Stimulated activated CD4-positive, alpha-beta T cell treated with anti-CD3 and anti-CD28 coated beads, TNF-alpha, amount 100 ng/mL, for 4 hours (primary cell): Measurements from ENCODE around the gene PIAS1.
"Not testable (repeated sequence)": the region's sequence is repeated elsewhere in the genome, so short reads cannot be mapped to it uniquely, and the experiment has no call there.

Source experiments
- DNase-seq, 3 experiments: peaks; one replicate each; pipeline ENCODE4 v3.0.0-alpha.2; 2020; ENCODE audit warnings: low read depth in 3 of 3

PIAS1 gene

DNA sequence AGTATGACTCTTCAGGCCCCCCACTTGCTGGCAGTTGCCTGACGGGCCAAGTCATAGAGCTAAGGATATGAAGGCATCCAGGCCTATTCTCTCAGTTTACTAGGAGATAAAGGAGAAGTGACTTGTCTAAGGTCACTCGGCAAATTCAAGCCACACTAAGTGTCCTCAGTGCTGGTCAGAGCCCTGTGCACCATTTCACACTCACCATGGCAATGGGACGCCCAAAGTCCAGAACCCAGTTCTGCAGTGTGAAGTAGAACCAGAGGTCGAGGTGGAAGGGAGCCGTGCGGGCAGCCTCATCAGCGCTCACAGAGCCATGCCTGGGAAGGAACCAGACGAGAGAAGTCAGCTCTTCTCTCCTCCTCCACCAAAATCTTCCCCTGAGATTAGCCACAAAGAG lies 164.2 kb downstream of the PIAS1 start:
- DNase-seq, result no peak

DNA sequence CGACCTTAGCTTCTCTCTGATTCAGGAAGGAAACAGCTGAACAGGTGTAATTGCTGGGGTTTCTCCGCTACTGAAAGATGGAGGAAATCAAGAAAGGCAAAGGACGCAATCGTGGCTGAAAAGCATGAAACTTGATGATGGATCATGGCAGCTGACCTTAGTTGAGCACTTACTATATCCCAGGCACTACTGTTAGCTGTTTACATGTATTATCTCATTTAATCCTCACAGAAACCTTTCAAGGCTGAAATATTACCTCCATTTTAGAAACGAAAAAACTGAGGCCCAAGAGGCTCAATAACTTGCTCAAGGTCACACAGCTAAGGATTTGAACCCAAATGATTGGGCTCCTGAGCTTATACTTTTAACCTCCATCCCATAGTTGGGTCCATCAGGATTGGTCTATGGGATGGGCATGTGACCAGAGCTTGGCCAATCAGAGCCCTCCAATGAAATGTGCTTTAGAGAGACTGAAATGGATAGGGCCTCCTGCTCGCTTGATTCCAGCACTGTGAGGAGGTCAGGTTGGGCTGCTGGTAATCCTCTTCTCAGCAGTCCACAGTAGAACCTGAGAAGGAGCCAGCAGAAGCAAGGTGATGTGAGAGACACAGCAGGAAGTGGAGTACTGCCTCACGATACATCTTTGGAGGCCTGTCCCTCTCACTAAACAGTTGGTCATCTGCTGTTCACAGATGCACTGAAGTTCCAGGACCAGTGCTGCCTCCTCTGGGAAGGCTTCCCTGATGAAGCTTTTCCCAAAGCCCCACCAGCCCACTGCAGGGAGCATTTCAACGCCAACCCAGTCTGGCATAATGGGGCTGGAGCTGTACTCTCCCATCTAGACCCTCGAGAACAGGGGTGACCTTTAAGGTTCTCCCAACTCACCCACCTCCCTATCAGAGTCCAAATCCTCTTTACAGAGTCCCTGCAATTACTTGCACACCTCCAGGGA lies 165.0 kb downstream of the PIAS1 start:
- DNase-seq, result no peak

DNA sequence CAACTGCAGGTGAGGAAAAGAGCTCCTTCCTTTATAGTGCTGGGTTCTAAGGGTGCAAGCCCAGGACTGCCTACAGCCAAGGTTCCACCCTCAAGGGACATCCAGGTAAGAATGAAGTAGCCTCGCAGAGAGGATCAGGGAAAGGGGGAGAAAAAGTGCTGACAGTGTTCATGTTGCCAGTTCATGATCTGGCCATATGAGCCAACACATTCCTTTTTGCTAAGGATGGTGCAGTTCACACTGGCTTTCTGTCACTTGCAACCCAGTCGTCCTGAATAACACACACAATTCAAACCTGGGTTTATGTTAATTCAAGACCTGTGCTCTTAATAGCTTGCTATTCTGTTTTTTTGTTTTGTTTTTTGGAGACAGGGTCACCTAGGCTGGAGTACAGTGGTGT lies 166.4 kb downstream of the PIAS1 start:
- DNase-seq, result no peak

DNA sequence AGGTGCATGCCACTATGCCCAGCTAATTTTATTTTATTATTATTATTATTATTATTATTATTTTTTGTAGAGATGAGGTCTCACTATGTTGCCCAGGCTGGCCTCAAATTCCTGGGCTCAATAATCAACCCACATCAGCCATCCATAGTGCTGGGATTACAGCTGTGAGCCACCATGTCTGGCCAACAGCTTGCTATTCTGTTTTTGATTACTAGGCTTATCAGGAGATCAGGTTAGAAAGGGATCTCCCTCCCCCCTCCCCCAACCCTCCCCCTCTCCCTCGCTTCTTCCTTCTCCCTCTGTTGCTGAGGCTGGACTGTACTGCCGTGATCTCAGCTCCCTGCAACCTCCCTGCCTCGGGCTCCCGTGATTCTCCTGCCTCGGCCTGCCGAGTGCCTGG lies 166.9 kb downstream of the PIAS1 start:
- no peak for DNase-seq

DNA sequence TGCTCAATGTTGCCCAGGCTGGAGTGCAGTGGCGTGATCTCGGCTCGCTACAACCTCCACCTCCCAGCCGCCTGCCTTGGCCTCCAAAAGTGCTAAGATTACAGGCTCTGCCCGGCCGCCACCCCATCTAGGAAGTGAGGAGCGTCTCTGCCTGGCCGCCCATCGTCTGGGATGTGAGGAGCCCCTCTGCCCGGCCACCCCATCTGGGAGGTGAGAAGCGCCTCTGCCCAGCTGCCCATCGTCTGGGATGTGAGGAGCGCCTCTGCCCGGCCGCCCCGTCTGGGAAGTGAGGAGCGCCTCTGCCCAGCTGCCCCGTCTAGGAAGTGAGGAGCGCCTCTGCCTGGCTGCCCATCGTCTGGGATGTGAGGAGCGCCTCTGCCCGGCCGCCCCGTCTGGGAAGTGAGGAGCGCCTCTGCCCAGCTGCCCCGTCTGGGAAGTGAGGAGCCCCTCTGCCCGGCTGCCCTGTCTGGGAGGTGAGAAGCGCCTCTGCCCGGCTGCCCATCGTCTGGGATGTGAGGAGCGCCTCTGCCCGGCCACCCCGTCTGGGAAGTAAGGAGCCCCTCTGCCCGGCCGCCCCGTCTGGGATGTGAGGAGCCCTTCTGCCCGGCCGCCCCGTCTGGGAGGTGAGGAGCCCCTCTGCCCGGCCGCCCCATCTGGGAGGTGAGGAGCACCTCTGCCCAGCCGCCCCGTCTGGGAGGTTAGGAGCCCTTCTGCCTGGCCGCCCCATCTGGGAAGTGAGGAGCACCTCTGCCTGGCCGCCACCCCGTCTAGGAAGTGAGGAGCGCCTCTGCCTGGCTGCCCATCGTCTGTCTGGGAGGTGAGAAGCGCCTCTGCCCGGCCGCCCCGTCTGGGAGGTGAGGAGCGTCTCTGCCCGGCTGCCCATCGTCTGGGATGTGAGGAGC lies 167.7 kb downstream of the PIAS1 start:
- not testable (repeated sequence) for DNase-seq

DNA sequence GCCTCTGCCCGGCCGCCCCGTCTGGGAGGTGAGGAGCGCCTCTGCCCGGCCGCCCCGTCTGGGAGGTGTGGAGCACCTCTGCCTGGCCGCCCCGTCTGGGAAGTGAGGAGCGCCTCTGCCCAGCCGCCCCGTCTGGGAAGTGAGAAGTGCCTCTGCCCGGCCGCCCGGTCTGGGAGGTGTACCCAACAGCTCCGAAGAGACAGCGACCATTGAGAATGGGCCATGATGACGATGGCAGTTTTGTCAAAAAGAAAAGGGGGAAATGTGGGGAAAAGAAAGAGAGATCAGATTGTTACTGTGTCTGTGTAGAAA lies 168.3 kb downstream of the PIAS1 start:
- DNase-seq, result not testable (repeated sequence)

DNA sequence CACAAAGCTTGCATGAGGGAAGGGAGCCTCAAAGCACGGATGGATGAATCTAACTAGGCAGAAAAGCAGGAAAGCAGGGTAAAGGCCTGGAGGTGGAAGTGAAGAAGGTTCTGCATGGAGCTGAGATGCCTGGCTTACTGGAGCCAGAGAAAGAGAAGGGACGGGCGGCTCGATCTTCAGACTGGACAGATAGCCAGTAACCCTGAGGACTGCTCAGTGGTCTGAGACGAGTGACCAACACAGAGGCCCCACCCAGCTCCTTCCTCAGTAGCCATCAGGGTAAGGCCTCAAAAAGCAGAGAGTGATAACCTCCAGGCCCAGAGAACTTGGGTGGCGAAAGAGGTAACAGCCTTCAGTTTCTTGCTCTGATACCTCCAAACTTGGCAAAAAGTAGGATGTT lies 169.1 kb downstream of the PIAS1 start:
- DNase-seq, result no peak

DNA sequence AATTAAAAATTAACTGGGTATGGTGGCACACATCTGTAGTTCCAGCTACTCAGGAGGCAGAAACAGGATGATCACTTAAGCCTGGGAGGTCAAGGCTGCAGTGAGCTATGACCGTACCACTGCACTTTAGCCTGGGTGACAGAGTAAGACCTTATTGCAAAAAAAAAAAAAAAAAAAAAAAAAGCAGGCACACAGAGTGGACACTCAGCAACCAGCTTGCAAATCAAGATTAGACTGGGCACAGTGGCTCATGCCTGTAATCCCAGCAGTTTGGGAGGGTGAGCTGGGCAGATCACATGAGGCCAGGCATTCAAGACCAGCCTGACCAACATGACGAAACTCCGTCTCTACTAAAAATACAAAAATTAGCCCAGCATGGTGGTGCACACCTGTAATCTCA lies 170.0 kb downstream of the PIAS1 start:
- DNase-seq, result no peak

DNA sequence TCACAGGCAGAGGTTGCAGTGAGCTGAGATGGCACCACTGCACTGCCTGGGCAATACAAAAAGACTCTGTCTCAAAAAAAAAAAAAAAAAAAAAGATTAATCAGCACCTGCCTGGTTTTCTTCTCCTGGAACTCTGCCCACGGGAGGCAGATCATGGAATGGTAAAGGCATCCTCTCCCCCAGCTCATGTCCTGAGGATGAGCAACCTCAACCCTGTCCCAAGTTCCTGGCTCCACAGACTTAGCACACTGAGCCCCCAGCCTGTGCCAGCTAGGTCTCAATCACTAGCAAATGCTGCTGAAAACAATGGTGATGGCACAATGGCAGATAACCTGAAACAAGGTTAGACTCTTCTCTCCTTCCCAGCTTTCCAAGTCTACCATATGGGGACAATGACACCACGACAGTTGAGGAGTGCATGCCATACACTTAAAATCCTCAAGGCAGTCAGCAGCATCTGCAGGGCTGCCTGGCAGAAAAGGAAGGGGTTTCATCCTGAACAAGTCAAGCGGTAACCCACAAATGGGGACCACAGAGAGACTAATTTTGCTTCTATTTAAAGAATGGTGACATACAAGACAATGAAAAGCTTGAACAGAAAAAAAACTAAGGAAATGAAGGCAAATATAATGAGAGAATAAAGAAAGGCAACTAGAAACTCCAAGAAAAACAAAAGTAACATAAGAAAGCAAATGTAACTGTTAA lies 170.6 kb downstream of the PIAS1 start:
- DNase-seq, result no peak

DNA sequence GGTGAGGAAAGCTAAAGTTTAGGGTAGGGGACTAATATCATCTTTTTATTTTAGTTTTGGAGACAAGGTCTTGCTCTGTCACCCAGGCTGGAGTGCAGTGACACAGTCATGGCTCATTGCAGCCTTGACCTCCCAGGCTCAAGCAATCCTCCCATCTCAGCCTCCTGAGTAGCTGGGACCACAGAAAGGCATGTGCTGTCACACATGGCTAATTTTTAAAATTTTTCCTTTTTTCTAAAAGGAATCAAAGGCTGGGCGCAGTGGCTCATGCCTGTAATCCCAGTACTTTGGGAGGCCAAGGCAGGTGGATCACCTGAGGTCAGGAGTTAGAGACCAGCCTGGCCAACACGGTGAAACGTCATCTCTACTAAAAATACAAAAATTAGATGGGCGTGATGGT lies 171.3 kb downstream of the PIAS1 start:
- not testable (repeated sequence) for DNase-seq

DNA sequence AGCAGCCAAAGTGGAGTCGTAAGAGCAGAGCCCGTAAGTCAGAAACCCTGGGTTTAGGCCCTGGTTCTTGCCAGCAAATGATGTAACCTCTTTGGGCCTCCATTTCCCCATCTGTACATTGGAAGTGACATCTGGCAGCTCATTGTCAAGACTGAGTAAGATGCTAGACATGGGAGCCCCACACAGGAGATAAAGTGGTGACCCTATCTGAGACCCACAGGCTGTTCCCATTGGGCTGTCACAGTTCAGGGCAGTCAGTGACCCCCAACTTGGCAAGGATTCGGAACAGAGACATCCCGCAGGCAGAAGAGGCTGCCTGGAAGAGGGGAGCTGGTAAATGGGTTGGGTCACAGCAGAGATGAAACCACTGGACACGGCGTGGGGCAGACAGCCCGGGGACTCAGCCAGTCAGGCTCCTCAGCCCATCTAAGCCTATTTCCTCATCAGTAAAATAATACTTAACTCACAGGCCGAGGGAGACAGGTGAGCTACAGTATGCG lies 173.6 kb downstream of the PIAS1 start:
- DNase-seq, result no peak

DNA sequence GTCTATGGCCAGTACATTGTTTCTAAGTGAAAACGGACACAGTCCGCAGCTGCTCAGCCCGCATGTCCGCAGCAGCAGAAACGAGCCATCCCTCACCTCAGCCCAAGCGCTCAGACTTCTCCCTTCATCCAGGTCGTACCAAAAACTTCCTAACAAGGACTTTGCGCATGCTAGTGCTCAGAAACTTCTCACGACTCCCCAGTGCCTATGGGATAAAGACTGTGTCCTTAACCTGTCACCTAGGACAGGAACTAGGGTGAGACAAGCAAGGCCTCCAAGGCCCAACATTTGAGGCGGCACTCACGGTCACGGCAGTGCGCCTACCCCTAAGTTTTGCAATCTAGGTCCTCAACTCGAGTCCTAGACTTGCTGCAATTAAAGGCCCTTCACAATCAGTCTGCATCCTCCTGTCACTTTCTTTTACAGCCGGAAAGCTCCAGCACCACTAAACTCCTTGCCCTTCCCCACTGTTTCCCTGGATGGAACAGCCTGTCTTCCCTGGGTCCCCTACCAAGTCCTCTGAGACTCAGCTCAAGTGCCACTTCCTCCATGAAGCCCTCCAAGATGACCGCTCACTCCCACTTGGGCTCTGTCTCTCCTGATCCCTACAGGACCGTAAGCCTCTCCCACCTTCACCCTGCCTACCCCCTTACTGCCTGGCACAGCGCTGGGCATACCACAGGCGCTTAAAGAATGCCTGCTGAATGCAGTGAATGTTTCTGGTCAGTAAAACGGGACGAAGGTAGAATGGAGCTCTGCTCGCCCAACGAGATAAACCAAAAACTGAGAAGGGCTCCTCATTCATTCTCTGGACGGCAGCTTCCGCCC lies 174.2 kb downstream of the PIAS1 start:
- DNase-seq, result no peak

DNA sequence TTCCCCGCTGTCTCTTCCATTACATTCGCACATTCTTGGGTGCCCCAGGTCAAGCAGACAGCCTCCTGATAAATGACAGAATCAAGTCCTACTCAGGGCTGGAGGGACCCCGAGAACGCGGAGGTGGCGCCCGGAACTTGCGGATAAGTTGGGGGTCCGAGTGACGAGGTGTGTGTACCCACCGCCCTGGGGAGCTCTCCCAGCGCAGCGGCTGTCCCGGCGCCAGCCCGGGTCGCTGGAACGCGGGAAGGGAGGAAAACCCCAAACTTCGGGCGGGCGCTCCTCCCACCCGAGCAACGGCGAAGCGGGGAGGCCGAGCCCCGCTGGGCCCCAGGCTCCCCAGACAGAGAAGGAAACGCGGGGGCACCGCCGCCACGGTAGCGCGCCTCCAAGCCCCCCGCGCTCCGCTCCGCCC lies 174.9 kb downstream of the PIAS1 start:
- DNase-seq, result no peak

DNA sequence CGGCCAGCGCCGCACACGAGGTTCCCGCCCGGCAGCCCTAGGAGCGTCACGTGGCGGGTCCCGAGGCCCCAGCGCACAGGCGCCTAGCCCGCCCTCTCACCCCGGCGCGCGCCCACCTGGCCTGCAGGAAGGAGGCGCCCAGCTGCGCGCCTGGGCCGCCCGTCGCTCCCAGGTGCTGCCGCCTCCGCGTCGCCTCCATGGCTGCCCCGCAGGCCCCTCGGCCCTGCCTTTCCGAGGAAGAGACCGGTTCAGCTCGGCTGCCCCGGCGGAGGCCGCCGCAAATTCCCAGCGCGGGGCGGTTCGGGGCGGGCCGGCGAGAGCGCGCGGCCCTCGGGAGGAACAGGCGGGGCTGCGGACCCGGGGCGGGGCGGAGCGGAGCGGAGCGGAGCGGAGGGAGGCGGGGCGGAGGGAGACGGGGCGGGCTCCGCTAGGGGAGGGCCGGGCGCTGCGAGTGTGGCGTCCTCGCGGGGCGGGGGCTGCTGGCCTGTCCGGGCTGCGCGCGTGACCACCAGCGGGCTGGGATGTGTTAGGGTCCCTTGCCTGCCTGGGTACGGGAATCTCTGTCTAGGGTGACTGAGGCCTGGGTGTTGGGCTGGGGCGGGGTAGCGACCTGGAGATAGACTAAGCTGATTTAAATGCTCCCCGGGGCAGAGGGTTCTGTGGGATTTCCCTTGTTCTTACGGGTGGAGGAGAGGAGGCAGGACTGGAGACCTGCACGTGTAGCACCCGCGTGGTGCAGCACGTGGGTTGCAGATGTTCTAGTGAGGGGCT lies 175.5 kb downstream of the PIAS1 start, which contains the start of gene CLN6:
Gene CLN6, minus strand, starts transcription at position 343 of the 771 bp plus-strand sequence. Its CDS starts 144 bp downstream, at position 199.
- DNase-seq, result peak; percentile 66 to 78 (median 73)

DNA sequence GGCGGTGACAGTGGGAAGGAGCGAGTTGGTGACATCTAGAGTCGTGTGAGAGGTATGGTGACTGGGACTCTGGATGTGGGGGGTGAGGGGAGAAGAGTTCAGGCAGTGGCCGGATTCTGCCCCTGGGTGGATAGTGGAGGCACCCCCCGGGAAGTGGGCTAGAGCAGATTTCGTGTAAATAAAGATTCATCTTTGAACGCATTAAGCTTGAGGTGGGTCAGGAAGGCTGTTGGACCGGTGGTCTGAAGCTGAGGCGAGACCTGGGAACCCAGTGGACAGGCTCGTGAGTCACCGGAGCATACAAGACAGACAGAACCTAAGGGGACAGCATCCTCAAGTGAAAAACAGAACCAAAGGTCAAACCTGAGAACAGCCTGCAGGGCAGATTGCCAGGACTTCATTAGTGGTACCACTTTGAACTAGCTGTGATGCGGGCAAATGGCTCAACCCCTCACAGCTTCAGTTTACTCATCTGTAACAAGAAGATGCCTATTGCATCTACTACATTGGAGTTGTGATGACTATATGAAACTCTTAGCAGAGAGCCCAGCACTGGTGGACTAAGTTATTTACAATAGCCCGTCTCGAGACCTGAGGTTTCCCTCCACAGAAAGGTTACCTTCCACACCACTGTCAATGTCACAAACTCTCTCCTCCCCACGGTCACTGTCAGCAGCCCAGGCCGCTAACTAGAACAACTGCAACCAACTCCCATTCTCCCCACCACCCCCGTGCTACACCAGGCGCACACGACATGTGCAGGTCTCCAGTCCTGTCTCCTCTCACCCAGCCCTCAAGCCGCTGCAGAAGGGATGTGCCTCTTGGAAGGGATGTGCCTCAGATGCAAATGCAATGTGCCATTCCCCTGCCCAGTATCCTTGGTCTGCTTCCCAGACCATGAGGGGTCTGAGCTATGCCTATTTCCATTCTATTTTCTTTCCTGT lies 176.3 kb downstream of the PIAS1 start:
- no peak for DNase-seq

DNA sequence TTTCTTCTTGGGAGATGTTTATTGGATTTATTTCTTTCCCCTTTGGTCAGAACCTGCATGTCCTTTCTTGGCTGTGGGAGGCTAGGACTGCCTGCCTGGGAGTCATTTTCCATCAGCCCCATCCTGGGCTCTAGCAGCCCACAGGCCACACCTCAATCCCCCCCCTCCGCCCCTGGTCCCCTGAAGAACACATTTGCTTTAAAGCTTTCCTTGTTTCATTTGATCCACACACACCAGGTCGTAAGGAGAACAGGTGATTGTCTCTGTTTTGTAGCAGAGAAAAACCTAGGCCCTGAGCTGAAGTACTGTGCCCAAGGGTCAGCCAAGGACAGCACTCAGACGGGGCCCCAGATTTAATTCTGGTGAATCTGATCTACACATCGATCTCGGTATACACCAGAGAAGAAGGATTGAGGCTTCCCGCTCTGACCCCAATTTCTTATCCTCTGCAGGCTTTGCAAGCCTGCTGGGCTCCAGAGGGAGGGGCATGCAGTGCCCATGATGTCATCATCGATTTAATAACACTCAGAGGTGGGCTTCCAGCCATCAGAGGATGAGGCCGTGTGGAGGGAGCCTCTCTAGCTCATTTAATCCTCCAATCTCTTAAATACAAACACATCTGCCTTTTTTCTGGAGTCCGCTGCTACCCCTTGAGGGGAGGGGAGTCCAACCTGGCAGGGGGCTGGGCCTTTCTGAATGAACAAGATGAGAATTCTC lies 177.1 kb downstream of the PIAS1 start:
- DNase-seq, result no peak

DNA sequence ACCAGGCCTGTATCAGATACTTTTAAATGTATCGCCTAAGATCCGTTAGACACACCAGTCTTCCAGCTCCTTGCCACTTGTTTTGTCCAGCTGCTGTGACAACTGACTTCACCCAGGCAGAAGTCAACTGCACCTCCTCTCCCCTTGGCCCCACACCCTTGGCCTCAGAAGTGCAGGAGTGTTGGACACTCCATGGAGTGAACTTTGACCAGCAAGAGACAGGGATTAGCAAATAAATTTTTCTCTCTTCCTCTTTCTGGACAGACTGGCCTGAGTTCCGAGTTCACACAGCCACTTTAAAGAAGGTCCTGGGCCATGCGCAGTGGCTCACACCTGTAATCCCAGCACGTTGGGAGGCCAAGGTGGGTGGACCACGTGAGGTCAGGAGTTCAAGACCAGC lies 178.3 kb downstream of the PIAS1 start:
- no peak for DNase-seq

DNA sequence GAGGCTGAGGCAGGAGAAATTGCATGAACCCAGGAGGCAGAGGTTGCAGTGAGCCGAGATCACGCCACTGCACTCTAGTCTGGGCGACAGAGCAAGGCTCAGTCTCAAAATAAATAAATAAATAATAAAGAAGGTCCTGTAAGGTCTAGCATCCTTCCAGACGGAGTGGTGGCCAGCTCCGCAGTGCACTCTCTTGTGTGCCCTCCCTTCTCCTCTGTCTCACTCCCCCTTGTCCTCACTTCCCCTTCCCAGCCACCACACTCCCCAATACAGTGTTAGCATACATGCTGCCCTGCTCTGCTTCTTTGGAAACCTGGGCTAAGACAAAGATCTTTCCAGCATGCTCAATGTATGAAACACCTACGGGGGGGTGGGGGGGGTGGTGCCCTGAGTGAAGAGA lies 178.8 kb downstream of the PIAS1 start:
- DNase-seq, result no peak
